Measurements from ENCODE around the gene PAX7.

- TF ChIP-seq EP300 (conservative IDR thresholded peaks at IDR 0.05; ENCODE audit: poor library complexity, severe bottlenecking): no peak
- TF ChIP-seq CTCF (IDR thresholded peaks at IDR 0.05; ENCODE audit: poor library complexity, severe bottlenecking): no peak
- no peak for TF ChIP-seq POLR2AphosphoS5 (IDR thresholded peaks at IDR 0.05)
- no peak for TF ChIP-seq EZH2 (IDR thresholded peaks at IDR 0.05; ENCODE audit: borderline replicate concordance, insufficient read depth, low read length, poor library complexity, severe bottlenecking)
- TF ChIP-seq RAD21 (conservative IDR thresholded peaks at IDR 0.05): no peak
- no peak for TF ChIP-seq REST (IDR thresholded peaks at IDR 0.05; ENCODE audit: borderline replicate concordance)
- no peak for TF ChIP-seq SMC3 (conservative IDR thresholded peaks at IDR 0.05; ENCODE audit: poor library complexity)
- no peak for TF ChIP-seq TAF1 (IDR thresholded peaks at IDR 0.05; ENCODE audit: low read depth)
- TF ChIP-seq MXI1 (conservative IDR thresholded peaks at IDR 0.05; ENCODE audit: poor library complexity, severe bottlenecking): no peak
Observed at GRCh38 chr1:18765725-18766124, 135.1 kb downstream of the PAX7 start.
